K562 (cell line): Measurements from ENCODE around the gene ELF2. TPM values are rescaled to one million over a fixed set of nuclear protein-coding genes. Genes with fewer than 3 reads are reported as not detected.

Experiments
- ARID4B ChIP-seq: sonication (generic); formaldehyde crosslinking; IDR thresholded peaks from 2 replicates; pipeline ENCODE4 v1.8.0; 2022; ENCODE audit warnings: mild to moderate bottlenecking, missing genetic modification reagents
- MAFK ChIP-seq: IDR thresholded peaks from 2 replicates; pipeline ENCODE4 v1.6.1; 2011; ENCODE audit warnings: low read length, improper control_type of control experiment
- SFPQ ChIP-seq: fragments of 200-400 bp; formaldehyde crosslinking; IDR thresholded peaks from 2 replicates; pipeline ENCODE4 v1.6.1; 2017; ENCODE audit warnings: mild to moderate bottlenecking, low read depth, low read length, moderate library complexity
- SRSF3 ChIP-seq: fragments of 200-400 bp; formaldehyde crosslinking; IDR thresholded peaks from 2 replicates; pipeline ENCODE4 v1.6.1; 2016; ENCODE audit warnings: mild to moderate bottlenecking, low read length, moderate library complexity; ENCODE audit not compliant: insufficient read depth
- YY1 ChIP-seq, 3 experiments: IDR thresholded peaks; 2 replicates each; pipeline ENCODE4 v1.6.1; 2011; ENCODE audit warnings: low read length in 2 of 3, mild to moderate bottlenecking in 2 of 3, moderate library complexity in 2 of 3, borderline replicate concordance in 1 of 3, control low read depth in 1 of 3, low read depth in 1 of 3; ENCODE audit not compliant: insufficient read depth in 3 of 3, insufficient replicate concordance in 2 of 3, control insufficient read depth in 1 of 3, insufficient read length in 1 of 3; ENCODE audit errors: extremely low read depth in 1 of 3
- ZBTB40 ChIP-seq, 2 experiments: fragments of 450-650 bp in 1 of 2; sonication (generic) in 1 of 2; formaldehyde crosslinking in 1 of 2; IDR thresholded peaks; 2 replicates each; pipeline versions ENCODE4 v1.7.1 to v1.9.0; 2016 to 2022; ENCODE audit warnings: inconsistent platforms in 1 of 2, mild to moderate bottlenecking in 1 of 2, missing genetic modification reagents in 1 of 2
- ZNF184 ChIP-seq: sonication (generic); formaldehyde crosslinking; IDR thresholded peaks from 2 replicates; pipeline ENCODE4 v1.5.0; 2020; ENCODE audit warnings: missing genetic modification reagents
- polyA plus RNA-seq, 8 experiments: library from polyadenylated mRNA; depleted of rRNA in 4 of 8; stranded (reverse) in 5 of 8; unstranded in 3 of 8; fragments of >200 nt; fragmentation: Nextera tagmentation in 2 of 8; fragmentation: Illumina TruSeq in 1 of 8; extraction: Ambion mirVana in 2 of 8; extraction: Trizol in 1 of 8; gene quantifications; 2 replicates each; pipeline versions ENCODE4 v1.2.1 to v1.2.3, GENCODE V29; 2011 to 2014; ENCODE audit warnings: inconsistent platforms in 1 of 8, missing spikeins in 1 of 8
- total RNA-seq, 7 experiments: library from RNA; depleted of rRNA in 6 of 7; stranded (reverse); fragments of >200 nt in 6 of 7; fragmentation: Illumina TruSeq in 2 of 7; extraction: Trizol in 2 of 7; gene quantifications; 2 replicates each; pipeline versions ENCODE4 v1.2.1 to v1.2.3, GENCODE V29; 2011 to 2021; ENCODE audit warnings: low replicate concordance in 1 of 7
- TF ChIP-seq, protein P1 (sequence below): sonication (generic); formaldehyde crosslinking; IDR thresholded peaks from 2 replicates; pipeline ENCODE4 v1.8.0; 2022; ENCODE audit warnings: missing genetic modification reagents, mild to moderate bottlenecking, moderate library complexity, borderline replicate concordance

ELF2 gene
- total and polyA plus RNA-seq, 9 of the 15 experiments (the other 6 are each of a cell fraction or from before 2014, with no cell fraction given): 9.4 to 58.7 (median 41.6) TPM

GRCh38 chr4:139208404-139208945 is 31.5 kb upstream of the ELF2 start (continued):
- TF ChIP-seq ZNF184 (CRISPR knock-in tag): no peak
- TF ChIP-seq SRSF3: no peak
- TF ChIP-seq SFPQ: no peak
- no peak for TF ChIP-seq ZBTB40 (IDR thresholded peaks at IDR 0.05)
- TF ChIP-seq ZBTB40 (CRISPR knock-in tag; IDR thresholded peaks at IDR 0.05): no peak
- TF ChIP-seq, protein P1, sequence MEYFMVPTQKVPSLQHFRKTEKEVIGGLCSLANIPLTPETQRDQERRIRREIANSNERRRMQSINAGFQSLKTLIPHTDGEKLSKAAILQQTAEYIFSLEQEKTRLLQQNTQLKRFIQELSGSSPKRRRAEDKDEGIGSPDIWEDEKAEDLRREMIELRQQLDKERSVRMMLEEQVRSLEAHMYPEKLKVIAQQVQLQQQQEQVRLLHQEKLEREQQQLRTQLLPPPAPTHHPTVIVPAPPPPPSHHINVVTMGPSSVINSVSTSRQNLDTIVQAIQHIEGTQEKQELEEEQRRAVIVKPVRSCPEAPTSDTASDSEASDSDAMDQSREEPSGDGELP (CRISPR knock-in tag): no peak
- no peak for TF ChIP-seq ARID4B (CRISPR knock-in tag)
- no peak for TF ChIP-seq MAFK
- TF ChIP-seq YY1 (IDR thresholded peaks at IDR 0.05; ENCODE audit: borderline replicate concordance in 1 of 3, control insufficient read depth in 1 of 3, extremely low read depth in 1 of 3, insufficient read depth in 3 of 3, insufficient read length in 1 of 3, insufficient replicate concordance in 2 of 3, low read depth in 1 of 3, low read length in 2 of 3): no peak
